Embryonic facial prominence (tissue), 1 donor: Measurements from ENCODE around the gene MMRN2.

Experiments
- DNase-seq: peaks from one replicate; pipeline ENCODE4 v3.0.0-alpha.2; 2016; ENCODE audit errors: extremely low spot score

MMRN2 gene

DNA sequence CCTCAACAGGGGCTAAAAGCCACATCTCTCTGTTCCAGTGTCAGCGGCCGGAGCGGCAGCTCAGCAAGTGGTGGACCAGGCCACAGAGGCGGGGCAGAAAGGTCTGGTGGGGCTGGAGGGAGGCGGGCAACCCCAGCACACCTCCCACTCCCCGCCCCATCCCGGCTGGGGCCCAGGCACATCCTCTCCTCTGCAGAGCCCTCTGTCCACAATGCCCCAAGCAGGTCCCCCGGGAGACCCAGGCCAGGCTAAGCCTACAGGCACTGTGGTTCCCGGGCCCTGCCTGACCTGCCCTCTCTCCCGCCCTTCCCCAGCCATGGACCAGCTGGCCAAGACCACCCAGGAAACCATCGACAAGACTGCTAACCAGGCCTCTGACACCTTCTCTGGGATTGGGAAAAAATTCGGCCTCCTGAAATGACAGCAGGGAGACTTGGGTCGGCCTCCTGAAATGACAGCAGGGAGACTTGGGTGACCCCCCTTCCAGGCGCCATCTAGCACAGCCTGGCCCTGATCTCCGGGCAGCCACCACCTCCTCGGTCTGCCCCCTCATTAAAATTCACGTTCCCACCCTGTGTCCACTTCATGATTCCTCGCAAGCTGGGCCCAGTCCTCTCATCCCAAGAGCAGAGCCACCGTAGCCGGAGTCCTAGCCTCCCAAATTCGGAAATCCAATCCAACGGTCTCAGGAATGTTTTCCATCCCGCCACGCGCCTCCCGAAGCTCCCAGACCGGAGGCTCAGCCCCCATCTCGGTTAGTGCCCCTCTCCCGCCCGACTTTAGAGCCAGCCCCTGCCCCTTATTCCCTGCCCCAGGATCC is 13.0 kb upstream of the MMRN2 start:
- DNase-seq, result no peak

DNA sequence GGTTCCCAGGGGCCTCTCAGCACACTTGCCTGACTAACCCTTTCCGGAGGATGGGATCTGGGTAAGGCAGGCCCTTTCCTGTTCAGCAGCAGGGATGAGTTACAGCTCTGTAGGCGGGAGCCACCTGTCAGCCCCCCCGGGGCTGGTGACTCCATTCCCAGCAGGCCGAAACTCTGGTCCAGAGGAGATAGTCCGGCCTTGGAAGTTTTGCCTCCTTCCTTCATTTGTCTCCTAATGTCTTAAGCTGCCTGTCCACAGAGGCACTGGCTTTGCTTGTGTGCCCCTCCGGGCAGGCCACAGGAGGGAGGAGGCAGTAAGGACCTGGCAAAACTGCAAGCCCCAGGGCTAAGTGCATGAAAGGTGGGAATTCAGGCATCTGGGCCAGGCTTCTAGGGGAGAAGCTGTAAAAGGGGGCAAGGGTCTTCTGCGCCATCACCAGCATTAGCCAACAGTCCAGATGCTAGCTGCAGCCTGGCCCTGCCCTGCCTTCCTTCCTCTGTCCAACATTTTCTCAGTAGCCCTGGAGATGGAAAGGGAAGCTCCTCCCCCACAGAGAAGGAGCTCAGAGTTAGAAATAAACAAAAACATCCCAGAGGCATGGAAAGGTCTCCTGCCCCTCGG is 12.1 kb upstream of the MMRN2 start:
- no peak for DNase-seq

DNA sequence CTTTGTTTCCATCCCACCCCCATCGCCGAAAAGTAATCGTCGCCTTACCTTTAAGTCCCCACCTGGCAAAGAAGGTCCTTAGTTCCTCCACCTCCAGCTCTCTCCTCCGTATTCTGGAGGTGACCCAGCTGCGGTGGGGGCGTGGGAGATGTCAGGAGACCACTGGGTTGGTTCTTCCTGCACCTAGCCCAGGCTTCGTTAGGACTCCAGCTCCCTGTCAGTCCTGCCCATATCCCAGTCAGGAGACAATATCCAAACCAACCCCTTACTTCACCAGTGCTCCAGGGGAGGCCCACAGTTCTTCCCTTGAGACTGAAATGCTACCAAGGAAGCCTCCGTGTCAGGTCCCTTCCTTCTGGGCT is 11.6 kb upstream of the MMRN2 start:
- DNase-seq, result no peak

DNA sequence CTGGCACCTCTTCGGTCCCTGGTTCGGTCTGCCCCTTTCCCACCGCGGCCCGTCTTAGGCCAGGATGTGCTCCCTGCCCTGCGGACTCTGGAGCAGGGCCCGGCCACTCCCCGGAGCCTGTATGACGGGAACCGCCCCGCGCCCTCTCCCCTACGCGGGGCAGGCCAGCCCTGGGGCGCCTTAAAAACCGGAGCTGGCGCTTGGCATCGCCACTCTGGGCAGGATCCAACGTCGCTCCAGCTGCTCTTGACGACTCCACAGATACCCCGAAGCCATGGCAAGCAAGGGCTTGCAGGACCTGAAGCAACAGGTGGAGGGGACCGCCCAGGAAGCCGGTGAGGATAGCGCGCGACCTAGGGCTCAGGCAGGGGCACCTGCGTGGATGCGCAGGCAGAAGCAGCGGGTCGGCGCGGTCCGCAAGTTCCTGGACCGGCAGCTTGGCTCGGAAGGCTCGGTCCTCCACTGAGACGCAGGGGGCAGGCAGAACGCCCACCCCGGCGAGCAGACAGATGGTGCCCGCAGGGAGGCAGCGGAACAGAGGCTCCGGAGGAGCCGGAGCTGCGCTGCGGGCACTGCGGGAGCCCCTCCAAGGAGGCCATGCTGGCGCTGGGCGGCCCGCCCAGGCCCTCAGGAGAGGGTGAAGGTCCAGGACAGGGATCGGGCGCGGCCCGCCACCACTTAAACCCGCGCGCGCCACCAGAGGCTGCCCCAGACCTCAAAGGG is 11.0 kb upstream of the MMRN2 start, which contains the start of gene ADIRF:
Gene ADIRF, plus strand, starts transcription at position 212 of the 723 bp plus-strand sequence. Its CDS starts 63 bp downstream, at position 275.
- DNase-seq, result no peak

DNA sequence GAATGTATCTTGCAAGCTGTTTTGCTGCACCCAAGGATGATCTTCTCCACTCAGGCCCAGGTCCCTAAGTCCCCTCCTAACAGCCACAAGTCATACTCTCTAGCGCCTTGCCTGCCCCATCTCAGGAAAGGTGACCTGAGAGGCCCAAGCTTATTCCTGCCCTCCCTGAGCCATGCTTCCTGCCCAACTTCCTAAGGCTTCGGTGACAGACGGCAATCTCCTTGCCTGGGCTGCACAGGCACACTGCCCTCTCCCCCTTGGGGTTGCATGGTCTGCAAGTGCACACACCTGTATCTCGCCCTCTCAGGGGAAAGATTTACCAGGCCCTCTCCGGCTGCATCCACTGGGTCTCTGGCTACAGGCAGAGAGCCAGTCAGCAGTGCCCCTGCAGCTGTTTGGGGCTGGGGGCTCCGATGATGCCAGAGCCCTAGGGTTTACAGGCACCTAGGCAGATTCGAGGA is 10.1 kb upstream of the MMRN2 start:
- DNase-seq, result no peak

DNA sequence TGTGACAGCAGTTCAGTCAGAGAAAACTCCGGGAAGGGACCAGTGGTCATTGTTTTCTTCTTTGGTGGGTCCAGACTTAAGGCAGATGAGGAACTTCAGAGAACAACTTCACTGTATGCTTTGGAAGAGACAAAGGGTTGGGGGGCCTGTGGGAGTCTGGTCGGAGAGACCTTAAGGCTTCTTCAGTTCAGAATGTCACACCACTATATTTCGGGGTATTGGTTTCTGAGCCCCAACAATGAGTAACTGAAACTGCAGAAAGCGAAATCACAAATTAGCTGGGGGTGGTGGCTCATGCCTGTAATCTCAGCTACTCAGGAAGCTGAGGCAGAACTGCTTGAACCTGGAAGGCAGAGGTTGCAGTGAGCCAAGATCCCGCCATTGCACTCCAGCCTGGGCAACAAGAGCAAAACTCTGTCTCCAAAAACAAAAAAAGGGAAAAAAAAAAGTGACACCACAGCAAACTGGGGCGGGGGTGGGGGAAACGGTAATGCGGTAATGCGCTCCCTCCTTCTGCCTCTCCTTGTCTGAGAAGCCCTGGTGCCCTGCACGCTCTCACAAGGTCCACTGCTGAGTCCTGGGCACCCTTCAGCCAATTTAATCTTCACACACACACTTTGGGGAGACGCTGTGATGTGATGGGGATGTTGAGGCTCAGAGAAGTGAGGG is 8.7 kb upstream of the MMRN2 start:
- DNase-seq, result no peak

DNA sequence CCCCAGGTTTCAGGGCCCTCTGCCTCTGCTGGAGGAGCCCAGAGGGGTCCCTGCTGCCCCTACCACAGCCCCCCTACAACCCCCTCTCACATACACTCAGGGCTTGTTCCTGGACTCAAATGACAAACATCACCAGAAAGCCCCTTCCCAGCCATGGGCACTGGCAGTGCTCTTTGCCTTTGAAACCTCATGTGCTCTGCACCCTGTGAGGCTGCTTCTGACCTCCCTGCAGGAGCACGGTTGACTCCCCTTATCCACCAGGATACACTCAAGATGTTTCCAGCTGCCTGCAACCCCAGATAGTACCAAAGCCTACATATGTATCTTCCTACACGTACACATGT is 7.4 kb upstream of the MMRN2 start:
- DNase-seq, result no peak

DNA sequence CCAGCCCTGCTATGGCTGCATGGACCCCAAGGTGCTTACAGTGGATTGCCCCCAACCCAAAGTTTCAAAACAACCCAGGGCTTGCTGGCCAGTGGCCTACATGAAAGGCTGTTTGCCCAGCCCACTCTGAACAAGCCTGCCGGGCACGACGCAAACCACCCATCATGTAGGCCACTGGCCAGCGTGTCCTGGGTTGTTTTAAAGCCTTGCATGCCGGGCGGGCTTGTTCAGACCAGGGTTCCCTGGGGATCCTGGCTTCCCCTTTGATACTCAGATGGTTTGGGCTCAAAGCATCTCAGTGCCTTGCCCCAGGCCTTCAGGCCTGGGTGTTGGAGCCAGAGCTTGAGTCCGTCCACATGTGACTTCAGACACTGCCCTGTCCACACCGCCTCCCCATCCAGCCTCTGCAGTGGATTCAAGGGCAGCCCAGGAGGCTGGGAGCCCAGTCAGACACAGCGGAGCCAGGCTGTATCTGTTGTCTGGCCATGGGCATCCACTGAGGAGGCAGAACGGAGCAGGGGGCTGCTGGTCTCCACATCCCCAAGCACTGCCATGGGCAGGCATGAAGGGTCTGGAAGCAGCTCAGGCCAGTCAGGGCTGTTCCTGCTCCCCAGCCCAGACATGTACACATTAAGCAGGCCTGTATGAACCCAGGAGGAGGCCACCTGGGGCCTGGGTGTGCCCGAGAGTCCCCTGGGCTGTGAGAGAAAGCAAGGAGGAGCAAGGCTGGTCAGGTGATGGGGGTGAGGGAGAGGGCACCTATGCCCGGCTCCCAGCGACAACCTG is 6.8 kb upstream of the MMRN2 start:
- no peak for DNase-seq

DNA sequence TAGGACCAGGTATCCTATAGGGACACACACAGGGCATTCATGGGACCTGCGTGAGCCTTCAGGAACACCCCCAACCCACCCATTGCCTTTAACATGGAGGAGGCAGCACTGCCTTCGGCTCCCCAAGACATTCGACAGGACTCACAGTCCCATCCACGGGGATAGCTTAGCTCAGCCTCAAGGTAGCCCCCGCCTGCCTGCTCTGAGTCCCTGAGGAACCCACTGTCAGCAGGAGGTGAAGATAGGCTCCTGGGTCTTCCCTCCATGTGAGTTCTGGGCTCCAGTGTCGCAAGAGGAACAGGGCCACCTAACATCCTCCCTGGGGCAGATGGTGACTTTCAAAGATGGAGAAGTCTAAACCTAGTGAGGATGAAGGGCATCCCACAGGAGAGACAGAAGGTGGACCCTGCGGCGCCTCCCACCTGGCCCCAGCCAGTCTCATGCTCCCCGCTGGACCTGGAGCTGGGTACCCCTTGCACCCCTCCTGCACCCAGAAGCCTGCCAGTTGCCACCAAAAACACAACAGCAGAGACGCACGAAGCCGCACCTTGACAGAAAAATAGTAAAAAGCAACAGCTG is 6.0 kb upstream of the MMRN2 start:
- DNase-seq, result no peak

DNA sequence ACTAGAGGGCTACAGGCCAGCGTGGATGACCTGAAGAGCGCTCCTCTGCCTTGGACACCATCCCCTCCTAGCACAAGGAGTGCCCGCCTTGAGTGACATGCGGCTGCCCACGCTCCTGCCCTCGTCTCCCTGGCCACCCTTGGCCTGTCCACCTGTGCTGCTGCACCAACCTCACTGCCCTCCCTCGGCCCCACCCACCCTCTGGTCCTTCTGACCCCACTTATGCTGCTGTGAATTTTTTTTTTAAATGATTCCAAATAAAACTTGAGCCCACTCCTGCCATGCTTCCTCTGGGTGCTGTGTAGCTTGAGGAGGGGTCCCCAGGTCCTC is 5.5 kb upstream of the MMRN2 start:
- DNase-seq, result no peak

DNA sequence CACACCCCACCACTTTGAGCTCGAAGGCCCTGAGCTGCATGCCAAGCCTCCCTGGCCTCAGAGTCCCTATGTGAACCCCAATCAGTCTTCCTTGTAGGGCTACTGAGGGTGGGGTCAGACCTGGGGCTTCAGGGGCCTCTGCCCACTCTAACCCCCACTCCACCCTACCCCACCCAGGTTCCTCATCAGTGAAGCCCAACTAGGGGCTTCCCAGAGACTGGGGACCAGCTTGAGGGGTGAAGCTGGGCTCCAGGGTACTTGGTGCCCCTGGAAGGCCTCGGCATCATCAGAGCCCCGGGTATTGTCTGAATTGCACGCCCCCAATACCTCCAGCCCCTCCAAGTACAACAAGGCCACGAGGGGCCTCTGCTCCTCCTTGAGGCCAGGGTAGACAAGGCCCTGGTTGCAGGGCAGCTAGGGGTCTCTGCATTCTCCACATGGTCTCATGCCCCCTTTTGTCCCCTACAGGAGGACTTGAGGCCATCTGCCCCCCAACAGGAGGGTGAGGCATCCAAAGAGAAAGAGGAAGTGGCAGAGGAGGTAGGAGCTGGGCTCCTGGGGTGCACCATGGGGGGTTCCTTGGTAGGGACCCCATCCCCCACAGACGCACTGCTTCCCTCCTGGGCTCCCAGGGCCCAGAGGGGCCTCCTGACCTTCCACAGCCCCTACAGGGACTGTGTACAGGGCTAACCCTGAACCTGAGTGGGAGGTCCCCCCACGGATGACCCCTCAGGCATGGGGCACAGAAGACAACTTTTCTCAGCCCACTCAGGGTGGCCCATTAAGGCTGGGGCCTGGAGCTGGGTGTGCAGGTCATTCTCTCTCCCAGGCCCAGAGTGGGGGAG is 4.9 kb upstream of the MMRN2 start:
- DNase-seq, result no peak

DNA sequence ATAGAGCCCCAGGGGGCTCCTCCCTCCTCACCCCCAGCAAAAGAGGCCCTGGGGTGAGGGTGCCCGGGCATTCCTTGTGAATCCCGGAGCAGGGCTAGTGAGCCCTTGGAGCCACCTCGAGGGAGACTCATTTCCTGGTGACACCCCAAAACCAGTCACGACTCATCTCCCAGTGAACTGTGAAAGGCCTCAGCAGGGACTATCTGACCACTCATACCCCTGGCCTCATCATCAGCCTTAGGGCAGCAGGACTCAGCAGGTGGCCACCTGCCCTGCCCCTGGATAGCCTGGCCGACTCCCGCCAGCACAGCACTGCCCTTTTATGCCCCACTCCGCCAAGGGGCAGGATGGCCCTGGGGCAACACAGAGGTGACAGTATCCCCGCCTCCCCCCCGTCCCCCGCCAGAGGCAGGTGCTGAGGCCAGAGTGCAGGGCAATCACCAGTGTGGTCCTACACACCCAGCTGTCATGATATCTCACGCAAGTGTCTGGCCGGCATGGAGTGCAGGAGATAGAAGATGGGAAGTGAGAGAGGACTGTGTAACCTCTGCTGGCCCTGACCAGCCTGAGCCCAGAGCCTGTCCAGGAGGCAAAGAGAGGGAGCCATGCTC is 4.2 kb upstream of the MMRN2 start:
- DNase-seq, result no peak

DNA sequence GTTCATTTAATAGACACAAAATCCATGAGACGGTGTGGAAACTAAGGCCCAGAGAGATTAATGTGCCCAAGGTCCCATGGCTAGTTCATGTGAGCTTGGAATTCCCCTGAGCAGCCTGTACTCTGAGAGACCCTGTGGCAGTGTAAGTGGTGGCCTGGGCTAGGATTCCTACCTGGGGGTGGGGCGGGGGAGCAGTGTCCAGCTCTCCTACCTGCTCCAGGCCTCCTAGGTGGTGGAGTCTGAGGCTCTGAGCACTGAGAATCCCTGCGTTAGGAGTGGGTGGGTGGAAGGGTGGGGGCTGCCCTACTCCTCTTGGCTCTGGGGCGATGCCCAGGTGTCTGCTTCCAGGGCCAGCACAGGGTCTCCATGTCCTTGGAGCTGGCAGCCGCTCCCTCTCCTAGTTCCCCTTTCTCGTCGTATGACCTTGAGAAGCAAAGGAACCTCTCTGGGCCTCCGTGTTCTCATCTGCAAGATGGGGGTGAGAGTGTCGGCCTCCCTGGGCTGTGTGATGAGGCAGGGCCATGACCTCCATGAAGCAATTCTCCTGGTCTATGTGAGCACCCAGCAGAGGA is 3.5 kb upstream of the MMRN2 start:
- DNase-seq, result no peak

DNA sequence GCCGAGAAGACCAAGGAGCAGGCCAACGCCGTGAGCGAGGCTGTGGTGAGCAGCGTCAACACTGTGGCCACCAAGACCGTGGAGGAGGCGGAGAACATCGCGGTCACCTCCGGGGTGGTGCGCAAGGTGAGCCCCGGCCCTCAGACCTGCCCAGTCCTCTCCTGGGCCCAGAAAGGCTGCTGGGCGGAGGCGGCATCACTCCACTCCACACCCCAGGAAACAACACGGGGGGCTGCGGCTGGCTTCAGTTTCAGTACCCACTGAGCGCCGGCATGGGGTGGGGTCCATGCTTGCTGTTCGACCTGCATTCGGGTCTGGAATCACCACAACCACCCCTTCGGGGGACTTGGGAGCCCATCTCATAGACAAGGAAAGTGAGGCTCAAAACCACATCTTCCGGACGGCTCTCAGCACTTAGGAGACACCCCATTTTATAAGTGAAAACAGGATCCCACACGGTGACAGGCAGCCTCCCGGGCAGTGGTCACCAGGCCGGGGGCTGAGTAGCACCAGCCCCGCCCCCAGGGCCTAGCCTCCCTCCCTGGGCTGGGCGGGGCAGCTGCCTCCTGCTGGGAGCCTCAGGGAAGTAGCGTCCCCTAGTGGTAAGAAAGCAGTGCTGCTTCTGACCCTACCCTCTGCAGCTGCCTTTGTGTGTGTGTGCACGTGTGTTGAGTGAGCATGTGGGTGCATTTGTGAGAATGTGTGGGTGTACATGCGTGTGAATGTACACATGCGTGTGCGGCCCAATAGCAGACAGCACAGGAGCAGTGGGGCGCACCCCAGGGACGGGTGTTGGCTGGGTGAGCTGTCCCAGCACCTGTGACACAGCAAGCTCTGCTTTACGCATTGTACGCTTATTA is 2.8 kb upstream of the MMRN2 start:
- no peak for DNase-seq

DNA sequence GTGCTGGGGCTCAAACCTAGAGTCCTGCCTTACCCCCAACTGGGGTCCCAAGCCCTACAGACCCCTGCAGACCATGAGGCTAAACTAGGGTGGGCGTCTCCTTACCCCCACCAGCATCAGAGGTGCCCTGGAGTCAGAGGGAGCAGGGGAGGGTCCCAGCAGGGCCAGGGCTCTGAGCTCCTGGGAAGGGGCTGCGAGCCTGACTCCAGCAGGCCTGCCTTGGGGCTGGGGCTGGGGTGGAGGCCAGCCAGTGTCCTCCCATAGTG is 2.3 kb upstream of the MMRN2 start:
- DNase-seq, result no peak

DNA sequence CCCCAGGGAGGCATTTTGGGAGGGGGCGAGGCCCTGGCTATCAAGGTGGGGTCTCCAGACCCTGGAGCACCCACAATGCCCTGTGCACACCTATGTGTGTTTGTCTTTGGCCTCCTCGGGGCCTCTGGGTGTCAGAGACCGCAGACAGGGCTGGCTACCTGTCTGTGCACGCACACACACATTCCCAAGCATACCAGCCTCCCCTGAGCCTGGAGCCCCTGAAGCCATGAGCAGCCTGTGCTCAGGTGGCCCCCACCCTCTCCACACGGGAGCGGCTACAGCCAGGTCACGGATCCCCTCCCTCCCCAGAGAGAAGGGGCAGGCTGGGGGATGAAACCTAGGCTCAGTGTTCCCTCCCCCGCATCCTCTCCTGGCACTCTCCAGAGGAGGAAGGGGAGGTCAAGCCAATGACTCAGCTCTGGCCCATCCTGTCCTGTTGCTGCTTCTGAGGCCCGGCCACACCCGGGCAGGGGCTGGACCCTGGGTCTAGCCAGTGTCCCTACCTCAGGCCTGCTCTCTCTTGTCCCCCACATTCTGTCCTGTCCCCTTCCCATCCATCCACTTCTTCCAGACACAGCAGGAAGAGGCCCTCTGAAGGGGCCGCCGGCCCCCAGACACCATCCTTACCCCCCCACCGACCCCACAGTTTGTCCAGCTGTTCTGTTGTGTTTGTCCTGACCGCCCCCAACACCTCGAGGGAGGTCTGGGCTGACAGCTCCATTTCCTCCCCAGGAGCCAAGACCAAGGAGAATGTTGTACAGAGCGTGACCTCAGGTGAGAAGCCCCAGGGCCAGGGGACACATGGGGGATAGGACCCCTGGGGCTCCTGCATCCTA is 1.7 kb upstream of the MMRN2 start:
- no peak for DNase-seq

DNA sequence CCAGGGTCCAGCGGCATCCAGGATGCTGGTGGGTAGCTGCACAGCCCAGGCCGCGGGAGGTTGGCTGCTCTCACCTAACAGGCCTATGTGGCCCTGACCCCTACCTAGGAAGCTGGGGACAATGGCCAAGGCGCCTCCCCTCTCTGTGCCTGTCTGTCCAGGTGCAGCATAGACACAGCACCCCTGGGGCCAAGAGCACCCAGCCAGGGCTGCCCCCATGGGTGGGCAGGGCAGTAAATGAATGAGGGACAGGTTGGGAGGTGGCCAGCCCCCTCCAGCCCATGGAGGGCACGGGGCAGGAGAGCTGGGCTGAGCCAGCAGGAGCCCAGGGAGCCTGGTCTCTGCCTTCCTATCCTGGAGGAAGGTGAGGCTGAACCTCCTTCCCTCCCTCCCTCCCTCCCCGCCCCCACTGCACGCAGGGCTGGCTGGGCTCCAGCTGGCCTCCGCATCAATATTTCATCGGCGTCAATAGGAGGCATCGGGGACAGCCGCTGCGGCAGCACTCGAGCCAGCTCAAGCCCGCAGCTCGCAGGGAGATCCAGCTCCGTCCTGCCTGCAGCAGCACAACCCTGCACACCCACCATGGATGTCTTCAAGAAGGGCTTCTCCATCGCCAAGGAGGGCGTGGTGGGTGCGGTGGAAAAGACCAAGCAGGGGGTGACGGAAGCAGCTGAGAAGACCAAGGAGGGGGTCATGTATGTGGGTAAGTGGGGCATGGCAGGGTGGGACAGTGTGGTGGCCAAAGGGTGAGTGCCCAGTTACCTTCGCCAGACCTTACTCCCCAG is 893 bp upstream of the MMRN2 start, which contains the start of gene SNCG:
Gene SNCG, plus strand, starts transcription at position 484 of the 785 bp plus-strand sequence. Its CDS starts 99 bp downstream, at position 583.
- no peak for DNase-seq
